BE2C (cell line): ENCODE measurements around the gene TPST2.
"Not testable (repeated sequence)": the region's sequence is repeated elsewhere in the genome, so short reads cannot be mapped to it uniquely, and the experiment has no call there.

ENCODE experiments used
- DNase-seq: peaks from one replicate; pipeline ENCODE4 v3.0.0-alpha.2; 2020
- H3K27me3 ChIP-seq: fragments of 250-450 bp; sonication (Bioruptor Pico); 2 replicates; pipeline ENCODE4 v1.5.1; 2020; ENCODE audit warnings: mild to moderate bottlenecking
- H3K36me3 ChIP-seq: fragments of 250-450 bp; sonication (Bioruptor Pico); 2 replicates; pipeline ENCODE4 v1.5.1; 2020; ENCODE audit warnings: mild to moderate bottlenecking
- H3K4me1 ChIP-seq: fragments of 250-450 bp; sonication (Bioruptor Pico); 2 replicates; pipeline ENCODE4 v1.5.1; 2020
- H3K4me3 ChIP-seq: 2 replicates; pipeline ENCODE4 v1.5.1; 2011; ENCODE audit warnings: low read depth, low read length
- H3K9me3 ChIP-seq: fragments of 250-450 bp; sonication (Bioruptor Pico); 2 replicates; pipeline ENCODE4 v1.5.1; 2020
- TF ChIP-seq, protein P1 (sequence below): IDR thresholded peaks from 2 replicates; pipeline ENCODE4 v1.5.1; 2012; ENCODE audit warnings: mild to moderate bottlenecking, low read depth, low read length

Gene TPST2

DNA sequence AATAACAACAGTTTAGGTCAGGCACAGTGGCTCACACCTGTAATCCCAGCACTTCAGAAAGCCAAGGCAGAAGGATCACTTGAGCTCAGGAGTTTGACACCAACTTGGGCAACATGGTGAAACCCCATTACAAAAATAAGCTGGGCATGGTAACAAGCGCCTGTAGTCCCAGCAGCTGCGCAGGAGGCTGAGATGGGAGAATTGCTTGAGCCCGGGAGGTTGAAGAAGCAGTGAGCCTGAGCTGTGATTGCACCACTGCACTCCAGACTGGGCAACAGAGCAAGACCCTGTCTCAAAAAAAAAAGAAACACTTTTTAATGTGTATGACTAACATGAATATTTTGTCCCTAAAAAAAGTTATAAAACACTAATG lies 53.2 kb downstream of the TPST2 start:
- Histone ChIP-seq H3K4me1 (no peaks in the 10 kb centered on the region), H3K27me3 (no peaks in the 10 kb centered on the region), H3K4me3 (no peak overlapping the region), H3K9me3 (no peaks in the 10 kb centered on the region), H3K36me3 (no peaks in the 10 kb centered on the region)
- no peak for DNase-seq
- TF ChIP-seq, protein P1, sequence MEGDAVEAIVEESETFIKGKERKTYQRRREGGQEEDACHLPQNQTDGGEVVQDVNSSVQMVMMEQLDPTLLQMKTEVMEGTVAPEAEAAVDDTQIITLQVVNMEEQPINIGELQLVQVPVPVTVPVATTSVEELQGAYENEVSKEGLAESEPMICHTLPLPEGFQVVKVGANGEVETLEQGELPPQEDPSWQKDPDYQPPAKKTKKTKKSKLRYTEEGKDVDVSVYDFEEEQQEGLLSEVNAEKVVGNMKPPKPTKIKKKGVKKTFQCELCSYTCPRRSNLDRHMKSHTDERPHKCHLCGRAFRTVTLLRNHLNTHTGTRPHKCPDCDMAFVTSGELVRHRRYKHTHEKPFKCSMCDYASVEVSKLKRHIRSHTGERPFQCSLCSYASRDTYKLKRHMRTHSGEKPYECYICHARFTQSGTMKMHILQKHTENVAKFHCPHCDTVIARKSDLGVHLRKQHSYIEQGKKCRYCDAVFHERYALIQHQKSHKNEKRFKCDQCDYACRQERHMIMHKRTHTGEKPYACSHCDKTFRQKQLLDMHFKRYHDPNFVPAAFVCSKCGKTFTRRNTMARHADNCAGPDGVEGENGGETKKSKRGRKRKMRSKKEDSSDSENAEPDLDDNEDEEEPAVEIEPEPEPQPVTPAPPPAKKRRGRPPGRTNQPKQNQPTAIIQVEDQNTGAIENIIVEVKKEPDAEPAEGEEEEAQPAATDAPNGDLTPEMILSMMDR, result no peak

DNA sequence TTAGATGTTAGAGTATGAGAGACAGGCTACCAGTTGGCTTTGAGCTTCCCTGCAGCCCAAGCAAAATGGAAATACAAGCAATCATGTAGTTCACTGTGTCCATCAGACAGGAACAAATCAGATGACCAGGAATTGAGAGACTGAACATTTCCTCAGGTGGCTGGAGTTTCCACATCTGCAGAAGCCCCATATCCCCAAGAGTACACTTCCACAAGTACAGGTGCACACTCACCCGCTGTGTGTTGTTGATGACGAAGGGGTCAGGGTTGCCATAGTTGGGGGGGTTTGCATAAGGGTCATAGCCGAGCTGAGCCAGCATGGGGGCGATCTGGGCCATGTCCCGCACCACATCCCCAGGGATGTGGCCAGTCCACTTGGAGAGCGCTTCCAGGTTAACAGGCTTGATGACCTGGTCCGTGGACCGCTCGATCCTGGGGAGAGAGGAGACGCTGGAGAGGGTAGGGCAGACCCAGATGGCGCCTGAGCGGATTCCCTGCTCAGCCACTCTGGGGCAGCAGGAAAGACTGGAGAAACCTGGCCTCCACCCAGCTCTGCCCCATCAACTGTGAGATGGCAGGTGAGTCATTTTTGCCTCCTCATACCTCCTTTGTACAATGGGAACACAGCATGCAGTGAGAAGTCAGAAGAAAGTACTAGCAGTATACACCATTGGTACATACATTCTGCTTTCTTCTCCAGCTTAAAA lies 53.7 kb downstream of the TPST2 start:
- no peak overlapping the region for H3K4me3 ChIP-seq

DNA sequence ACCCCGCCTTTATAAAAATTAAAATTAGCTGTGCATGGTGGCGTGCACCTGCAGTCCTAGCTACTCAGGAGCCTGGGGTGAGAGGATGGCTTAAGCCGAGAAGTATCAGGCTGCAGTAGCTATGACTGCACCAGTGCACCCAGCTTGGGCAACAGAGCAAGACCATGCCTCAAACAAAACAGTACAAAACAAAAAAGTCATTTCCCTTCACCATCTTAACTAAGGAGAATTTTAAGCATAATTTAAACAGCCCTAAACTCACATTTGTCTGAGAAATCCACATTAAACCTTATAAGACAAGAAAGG lies 54.4 kb downstream of the TPST2 start:
- DNase-seq, result no peak
- Histone ChIP-seq H3K36me3 (no peaks in the 10 kb centered on the region), H3K4me3 (no peak overlapping the region), H3K9me3 (no peaks in the 10 kb centered on the region), H3K27me3 (no peaks in the 10 kb centered on the region), H3K4me1 (no peaks in the 10 kb centered on the region)
- TF ChIP-seq, protein P1, result no peak

More for the DNA sequence above, 53.7 kb downstream of the TPST2 start:
- TF ChIP-seq, protein P1, result no peak
- H3K36me3 ChIP-seq, result no peaks in the 10 kb centered on the region
- H3K4me1 ChIP-seq, result no peaks in the 10 kb centered on the region
- DNase-seq, result no peak
- H3K9me3 ChIP-seq, result no peaks in the 10 kb centered on the region
- H3K27me3 ChIP-seq, result no peaks in the 10 kb centered on the region

DNA sequence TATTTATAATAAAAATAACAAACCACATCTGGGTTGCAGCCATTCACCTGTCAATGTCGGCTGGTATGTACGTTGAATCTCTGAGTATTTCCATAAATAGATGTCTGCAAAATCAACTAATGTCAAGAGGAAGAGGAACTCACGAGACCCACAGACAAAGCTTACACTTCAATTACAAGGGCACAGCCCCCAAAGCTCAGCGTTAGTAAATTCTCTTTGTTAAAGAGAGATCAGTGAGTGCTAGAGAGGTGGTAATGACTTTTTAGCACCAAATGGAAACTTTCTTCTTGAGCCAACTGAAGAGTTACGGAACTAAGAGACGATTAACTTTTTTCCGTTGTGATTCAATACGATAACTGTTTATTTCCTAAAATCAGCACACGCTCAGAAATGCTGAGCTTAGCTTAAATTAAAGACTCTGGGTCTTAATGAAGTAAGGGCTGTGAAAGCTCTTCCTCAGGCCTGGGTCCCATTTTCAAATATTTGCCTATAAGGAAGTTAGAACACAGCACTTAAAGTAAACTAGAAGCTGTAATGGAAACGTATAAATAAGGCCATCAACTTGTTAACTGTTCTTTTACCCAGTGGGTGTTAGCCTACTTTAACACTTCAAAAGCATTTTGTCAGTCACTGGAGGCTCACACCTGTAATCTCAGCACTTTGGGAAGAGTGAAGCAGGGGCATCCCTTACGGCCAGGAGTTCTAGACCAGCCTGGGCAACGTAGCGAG lies 54.9 kb downstream of the TPST2 start:
- no peak overlapping the region for H3K4me3 ChIP-seq
- no peaks in the 10 kb centered on the region for H3K27me3 ChIP-seq
- H3K36me3 ChIP-seq, result no peaks in the 10 kb centered on the region
- H3K4me1 ChIP-seq, result no peaks in the 10 kb centered on the region
- DNase-seq, result no peak
- TF ChIP-seq, protein P1, result no peak
- H3K9me3 ChIP-seq, result no peaks in the 10 kb centered on the region

DNA sequence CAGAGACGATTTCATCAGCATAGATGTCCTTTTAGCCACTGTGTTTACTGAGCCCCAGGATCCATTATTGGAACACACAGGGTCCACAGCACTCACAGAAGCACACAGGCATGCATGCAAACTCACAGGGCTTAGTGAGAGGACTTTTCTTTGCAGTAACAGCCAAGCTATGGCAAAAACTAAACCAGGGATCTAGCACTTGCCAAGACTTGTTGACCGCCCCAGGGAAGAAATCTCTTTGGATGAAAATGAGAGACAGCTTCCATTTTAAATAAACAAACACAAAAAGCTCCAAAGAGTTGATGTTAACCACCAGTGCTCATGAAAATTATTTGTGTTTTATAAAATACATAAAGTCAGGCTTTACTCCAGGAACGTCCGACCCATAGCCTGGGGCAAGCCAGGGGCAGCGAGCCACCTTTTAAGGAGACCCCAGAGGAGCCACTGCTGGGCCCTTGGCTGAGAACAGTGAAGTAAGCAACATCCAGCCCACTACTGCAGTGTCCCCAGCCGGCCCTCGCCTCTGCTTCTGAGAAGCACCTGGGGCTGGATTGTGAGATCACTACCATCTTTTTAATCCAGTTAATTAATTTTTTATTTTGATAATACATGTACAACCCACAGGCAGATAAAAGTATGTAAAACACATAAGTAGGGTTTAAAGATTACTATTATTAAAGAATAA lies 55.6 kb downstream of the TPST2 start:
- TF ChIP-seq, protein P1, result no peak
- Histone ChIP-seq H3K9me3 (no peaks in the 10 kb centered on the region), H3K27me3 (no peaks in the 10 kb centered on the region), H3K4me3 (no peak overlapping the region), H3K36me3 (no peaks in the 10 kb centered on the region), H3K4me1 (no peaks in the 10 kb centered on the region)
- no peak for DNase-seq

DNA sequence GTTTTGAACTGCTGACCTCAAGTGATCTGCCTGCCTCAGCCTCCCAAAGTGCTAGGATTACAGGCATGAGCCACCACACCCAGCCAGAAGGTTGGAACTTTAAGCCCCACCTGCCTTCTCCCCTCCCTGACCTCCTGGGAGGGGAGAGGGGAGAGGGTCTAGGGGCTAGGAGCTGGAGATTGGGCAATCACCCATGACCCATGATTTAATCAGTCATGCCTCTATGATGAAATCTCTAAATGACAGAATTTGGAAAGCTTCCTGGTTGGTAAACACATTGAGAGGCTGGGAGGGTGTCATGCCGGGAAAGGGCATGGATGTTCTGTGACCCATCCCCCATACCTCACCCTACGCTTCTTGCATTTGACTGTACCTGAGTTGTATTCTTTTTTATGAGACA lies 60.6 kb downstream of the TPST2 start:
- TF ChIP-seq, protein P1, result no peak
- no peak for DNase-seq
- Histone ChIP-seq H3K36me3 (no peaks in the 10 kb centered on the region), H3K4me1 (no peaks in the 10 kb centered on the region), H3K4me3 (no peak overlapping the region), H3K9me3 (no peaks in the 10 kb centered on the region), H3K27me3 (no peaks in the 10 kb centered on the region)

DNA sequence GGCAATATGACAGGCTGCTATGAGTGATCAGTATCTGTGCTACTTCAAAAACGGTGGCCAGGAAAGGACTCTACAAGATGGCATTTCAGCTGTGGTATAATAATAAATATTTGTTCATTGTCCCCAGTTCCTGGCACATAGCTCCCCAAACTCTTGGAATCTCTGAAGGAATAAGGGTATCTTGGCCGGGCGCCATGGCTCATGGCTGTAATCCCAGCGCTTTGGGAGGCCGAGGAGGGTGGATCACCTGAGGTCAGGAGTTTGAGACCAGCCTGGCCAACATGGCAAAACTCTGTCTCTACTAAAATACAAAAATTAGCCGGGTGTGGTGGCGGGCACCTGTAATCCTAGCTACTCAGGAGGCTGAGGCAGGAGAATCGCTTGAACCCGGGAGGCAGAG lies 61.4 kb downstream of the TPST2 start:
- H3K36me3 ChIP-seq, DNase-seq, H3K4me1 ChIP-seq, H3K27me3 ChIP-seq, H3K4me3 ChIP-seq, H3K9me3 ChIP-seq: not testable (repeated sequence)
